PC-3 (cell line): ENCODE data around the gene SP3. TPM values are rescaled to one million over a fixed set of nuclear protein-coding genes. Genes with fewer than 3 reads are reported as not detected.

Experiments
- ATAC-seq: fragments of 200-7000 bp; cut with Tn5 transposase; 2 replicates; pipeline ENCODE4 v1.9.1; 2020; ENCODE audit warnings: mild to moderate bottlenecking, moderate library complexity
- BruUV-seq: library from RNA; stranded (reverse); fragments of 400-500 nt; replicated peaks from 2 replicates; lab custom pipeline; 2021; lab: Mats Ljungman, UMichigan
- CTCF ChIA-PET: fragments of 300-600 bp; sonication (Branson Sonifier 250); formaldehyde crosslinking; loops from one replicate; lab custom pipeline; 2022; ENCODE audit warnings: antibody characterized with exemption; lab: Charles Lee
- POLR2A ChIA-PET: fragments of 300-600 bp; sonication (Branson Sonifier 250); formaldehyde crosslinking; loops from one replicate; lab custom pipeline; 2022; ENCODE audit warnings: antibody characterized with exemption; ENCODE audit not compliant: unreplicated experiment; lab: Charles Lee
- DNase-seq: peaks from one replicate; pipeline ENCODE4 v3.0.0-alpha.2; 2015
- H2AFZ ChIP-seq: fragments of 300-600 bp; sonication (generic); 2 replicates; pipeline ENCODE4 v1.6.0; 2016; ENCODE audit warnings: antibody characterized with exemption, low read length
- H3F3A ChIP-seq: fragments of 300-600 bp; sonication (generic); one replicate; pipeline ENCODE4 v1.6.0; 2017; ENCODE audit warnings: antibody characterized with exemption, low read length, control low read depth, mild to moderate bottlenecking; ENCODE audit not compliant: unreplicated experiment
- H3K27ac ChIP-seq: fragments of 300-600 bp; sonication (generic); 2 replicates; pipeline ENCODE4 v1.5.1; 2016; ENCODE audit warnings: mild to moderate bottlenecking, low read length
- H3K27me3 ChIP-seq: fragments of 300-600 bp; sonication (generic); 2 replicates; pipeline ENCODE4 v1.6.1; 2016; ENCODE audit warnings: low read length, mixed read lengths
- H3K36me3 ChIP-seq: fragments of 300-600 bp; sonication (generic); 2 replicates; pipeline ENCODE4 v1.6.1; 2016; ENCODE audit warnings: low read depth, mixed run types, low read length, mixed read lengths
- H3K4me1 ChIP-seq: fragments of 300-600 bp; sonication (generic); 2 replicates; pipeline ENCODE4 v1.5.1; 2016; ENCODE audit warnings: low read length; ENCODE audit not compliant: insufficient read depth
- H3K4me2 ChIP-seq: fragments of 300-600 bp; sonication (generic); 2 replicates; pipeline ENCODE4 v1.6.0; 2016; ENCODE audit warnings: low read length
- H3K4me3 ChIP-seq: fragments of 300-600 bp; sonication (generic); 2 replicates; pipeline ENCODE4 v1.5.1; 2016; ENCODE audit warnings: mild to moderate bottlenecking, low read length, mixed read lengths
- H3K79me2 ChIP-seq: fragments of 300-600 bp; sonication (generic); 2 replicates; pipeline ENCODE4 v1.6.1; 2017; ENCODE audit warnings: low read length, mixed read lengths
- H3K9ac ChIP-seq: fragments of 300-600 bp; sonication (generic); 2 replicates; pipeline ENCODE4 v1.6.0; 2016; ENCODE audit warnings: mild to moderate bottlenecking, low read length
- H3K9me2 ChIP-seq: fragments of 300-600 bp; sonication (generic); replicated peaks from 2 replicates; pipeline ENCODE4 v1.6.1; 2016; ENCODE audit warnings: mixed run types, low read length, mixed read lengths
- H3K9me3 ChIP-seq: fragments of 300-600 bp; sonication (generic); 2 replicates; pipeline ENCODE4 v1.6.1; 2016; ENCODE audit warnings: low read length, mixed read lengths
- H4K20me1 ChIP-seq: fragments of 300-600 bp; sonication (generic); 2 replicates; pipeline ENCODE4 v1.6.1; 2016; ENCODE audit warnings: low read length, mixed read lengths
- EZH2 ChIP-seq: fragments of 300-600 bp; sonication (generic); IDR thresholded peaks from one replicate; pipeline ENCODE4 v1.6.1; 2017; ENCODE audit warnings: antibody characterized with exemption, mild to moderate bottlenecking, low read length; ENCODE audit not compliant: unreplicated experiment
- EZH2phosphoT487 ChIP-seq: fragments of 300-600 bp; sonication (generic); IDR thresholded peaks from 2 replicates; pipeline ENCODE4 v1.6.1; 2018; ENCODE audit warnings: mild to moderate bottlenecking, antibody characterized with exemption, low read length, borderline replicate concordance
- intact Hi-C: fragments of 100-400 bp; cut with micrococcal nuclease; formaldehyde crosslinking; loops from 2 replicates; pipeline ENCODE4 v1.9.0; 2023
- total RNA-seq: library from RNA; depleted of rRNA; stranded (reverse); fragments of >200 nt; gene quantifications from 2 replicates; pipeline ENCODE4 v1.2.3, GENCODE V29; 2014
- TF ChIP-seq, protein P1 (sequence below): fragments of 300-600 bp; sonication (generic); conservative IDR thresholded peaks from 2 replicates; pipeline ENCODE4 v1.5.1; 2017; ENCODE audit warnings: antibody characterized with exemption, low read depth, mild to moderate bottlenecking, low read length

SP3 gene
- total RNA-seq, 1 experiment from 2014 or later, result 117 TPM

DNA sequence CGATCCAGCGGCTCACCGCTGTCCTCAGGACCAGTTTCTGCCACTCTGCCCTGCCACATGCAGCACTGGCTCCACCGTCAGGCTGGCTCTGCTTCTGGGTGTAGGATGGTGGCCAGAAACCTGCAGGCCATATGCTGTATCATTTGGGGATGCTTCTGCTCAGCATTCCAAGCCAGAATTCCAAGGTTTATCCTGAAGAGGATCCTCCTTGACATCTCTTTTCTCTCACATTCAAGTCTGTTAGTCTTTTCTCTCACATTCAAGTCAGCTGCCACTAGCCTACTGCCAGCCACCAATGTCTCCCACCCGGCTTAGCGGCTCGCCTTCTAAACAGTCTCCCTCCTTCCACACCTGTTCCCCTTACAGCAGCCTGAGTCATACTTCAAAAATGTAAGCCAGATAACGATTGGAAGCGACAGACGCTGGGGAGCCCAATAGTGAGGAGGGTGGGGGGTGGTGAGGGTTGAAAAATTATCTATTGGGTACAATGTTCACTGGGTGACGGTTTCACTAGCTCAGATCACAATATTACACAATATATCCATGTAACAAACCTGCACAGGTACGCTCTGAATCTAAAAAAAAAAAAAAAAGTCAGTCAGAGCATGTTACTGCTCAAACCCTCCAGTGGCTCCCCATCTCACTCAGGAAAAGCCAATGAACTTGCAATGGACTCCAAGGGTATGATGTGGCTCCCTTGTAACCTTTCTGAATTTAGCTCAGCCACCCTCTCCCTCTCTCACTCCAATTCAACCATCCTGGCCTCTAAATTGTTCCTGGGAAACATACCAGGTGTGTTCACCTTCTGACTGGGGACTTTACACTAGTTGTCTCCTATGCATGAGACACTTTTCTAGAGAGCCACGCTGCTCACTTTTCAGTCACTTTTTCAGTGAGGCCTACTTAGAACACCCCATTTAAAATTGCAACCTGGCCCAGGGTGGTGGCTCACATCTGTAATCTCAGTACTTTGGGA is 38.8 kb upstream of the SP3 start:
- Histone ChIP-seq H2AFZ (no peak overlapping the region), H3K4me1 (0 out of 2 replicates have a peak, but pooled peaks cover 5% of the 10 kb centered on the region), H3F3A (no peaks in the 10 kb centered on the region), H3K9me3 (no peaks in the 10 kb centered on the region), H3K36me3 (no peaks in the 10 kb centered on the region), H3K9ac (no peak overlapping the region), H3K79me2 (no peaks in the 10 kb centered on the region), H4K20me1 (no peaks in the 10 kb centered on the region), H3K27me3 (no peaks in the 10 kb centered on the region), H3K9me2 (no peaks in the 10 kb centered on the region), H3K27ac (no peak overlapping the region), H3K4me2 (no peak overlapping the region), H3K4me3 (no peak overlapping the region)
- TF ChIP-seq EZH2phosphoT487 (no peak), EZH2 (no peak)
- TF ChIP-seq, protein P1, sequence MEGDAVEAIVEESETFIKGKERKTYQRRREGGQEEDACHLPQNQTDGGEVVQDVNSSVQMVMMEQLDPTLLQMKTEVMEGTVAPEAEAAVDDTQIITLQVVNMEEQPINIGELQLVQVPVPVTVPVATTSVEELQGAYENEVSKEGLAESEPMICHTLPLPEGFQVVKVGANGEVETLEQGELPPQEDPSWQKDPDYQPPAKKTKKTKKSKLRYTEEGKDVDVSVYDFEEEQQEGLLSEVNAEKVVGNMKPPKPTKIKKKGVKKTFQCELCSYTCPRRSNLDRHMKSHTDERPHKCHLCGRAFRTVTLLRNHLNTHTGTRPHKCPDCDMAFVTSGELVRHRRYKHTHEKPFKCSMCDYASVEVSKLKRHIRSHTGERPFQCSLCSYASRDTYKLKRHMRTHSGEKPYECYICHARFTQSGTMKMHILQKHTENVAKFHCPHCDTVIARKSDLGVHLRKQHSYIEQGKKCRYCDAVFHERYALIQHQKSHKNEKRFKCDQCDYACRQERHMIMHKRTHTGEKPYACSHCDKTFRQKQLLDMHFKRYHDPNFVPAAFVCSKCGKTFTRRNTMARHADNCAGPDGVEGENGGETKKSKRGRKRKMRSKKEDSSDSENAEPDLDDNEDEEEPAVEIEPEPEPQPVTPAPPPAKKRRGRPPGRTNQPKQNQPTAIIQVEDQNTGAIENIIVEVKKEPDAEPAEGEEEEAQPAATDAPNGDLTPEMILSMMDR, result no peak; the same call in 1 of the 2 replicates
- ChIA-PET CTCF (no interaction called here), POLR2A (no interaction called here)
- DNase-seq, result no peak
- intact Hi-C loops, result no loop called here
- BruUV-seq, result no TSS peak
- no peak; the same call in 1 of the 2 replicates for ATAC-seq

DNA sequence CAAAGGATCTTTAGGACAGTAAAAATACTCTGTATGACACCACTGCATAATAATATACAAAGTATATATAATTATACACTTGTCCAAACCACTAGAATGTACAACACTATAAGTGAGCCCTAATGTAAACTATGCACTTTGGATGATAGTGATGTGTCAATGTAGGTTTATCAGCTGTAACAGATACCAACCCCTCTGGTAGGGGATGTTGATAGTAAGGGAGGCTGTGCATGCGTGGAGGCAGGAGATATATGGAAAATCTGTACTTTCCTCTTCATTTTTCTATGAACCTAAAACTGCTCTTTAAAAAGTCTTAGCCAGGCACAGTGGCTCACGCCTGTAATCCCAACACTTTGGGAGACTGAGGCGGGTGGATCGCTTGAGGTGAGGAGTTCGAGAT is 37.5 kb upstream of the SP3 start:
- H3K4me1 ChIP-seq, result 0 out of 2 replicates have a peak, but pooled peaks cover 5% of the 10 kb centered on the region
- POLR2A ChIA-PET, result no interaction called here
- BruUV-seq, result no TSS peak

More for the DNA sequence above, 37.5 kb upstream of the SP3 start:
- no peaks in the 10 kb centered on the region for H3K9me2 ChIP-seq
- no peaks in the 10 kb centered on the region for H3F3A ChIP-seq
- ATAC-seq (no peak), DNase-seq (no peak)
- TF ChIP-seq, protein P1, result no peak
- no peak for TF ChIP-seq EZH2phosphoT487
- no peak for TF ChIP-seq EZH2
- no peaks in the 10 kb centered on the region for H3K36me3 ChIP-seq
- H3K27me3 ChIP-seq, result no peaks in the 10 kb centered on the region
- H4K20me1 ChIP-seq, result no peaks in the 10 kb centered on the region
- no peak overlapping the region for H2AFZ ChIP-seq
- H3K9me3 ChIP-seq, result no peaks in the 10 kb centered on the region
- intact Hi-C loops, result no loop called here
- H3K9ac ChIP-seq, result no peak overlapping the region
- CTCF ChIA-PET, result no interaction called here
- no peak overlapping the region for H3K4me3 ChIP-seq
- H3K27ac ChIP-seq, result no peak overlapping the region
- H3K4me2 ChIP-seq, result no peak overlapping the region
- no peaks in the 10 kb centered on the region for H3K79me2 ChIP-seq
